ENCODE measurements around the gene RAET1L.
"Not testable (repeated sequence)": the region's sequence is repeated elsewhere in the genome, so short reads cannot be mapped to it uniquely, and the experiment has no call there.

The RAET1L gene

DNA sequence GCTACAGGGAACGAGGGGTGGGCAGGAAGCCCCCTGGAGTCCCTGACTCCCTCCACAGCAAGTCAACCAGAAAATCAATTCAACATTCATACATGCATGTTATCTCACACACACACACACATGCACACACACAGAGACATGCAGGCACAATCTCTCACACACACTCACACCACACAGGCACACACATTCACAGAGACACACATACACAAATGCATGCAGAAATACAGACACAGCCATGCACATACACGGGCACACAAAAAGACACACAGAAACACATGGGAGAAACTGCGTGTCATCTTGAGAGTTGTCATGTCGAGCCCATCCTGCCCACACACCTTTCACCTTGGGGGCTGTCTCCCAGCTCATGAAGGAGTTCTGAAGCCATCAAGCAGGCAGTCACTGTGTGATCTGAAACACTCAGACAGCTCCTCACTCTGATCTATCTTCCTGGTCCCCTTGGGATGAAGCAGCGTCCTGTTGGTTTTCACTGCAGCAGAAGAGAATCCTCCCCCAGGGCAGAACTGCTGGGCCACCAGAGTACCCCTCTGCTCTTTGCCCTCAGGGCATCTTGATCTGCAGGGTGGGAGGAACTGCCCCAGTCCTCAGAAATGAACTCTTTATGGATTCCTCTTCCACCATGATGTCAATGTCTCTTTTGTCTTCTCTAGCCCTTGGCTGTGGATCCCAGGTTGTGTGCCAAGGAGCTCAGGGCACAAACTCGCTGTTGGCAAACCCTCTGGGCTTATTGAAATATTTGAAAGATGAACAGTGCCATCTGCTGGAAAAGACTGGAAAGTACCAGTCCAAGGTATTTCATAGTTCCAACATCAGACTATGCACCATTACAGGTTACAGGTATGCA lies 8.8 kb downstream of the RAET1L start:
- peak in 1 of 2 donors; percentile 25 for DNase-seq (ENCODE audit: low read depth in 2 of 2)

DNA sequence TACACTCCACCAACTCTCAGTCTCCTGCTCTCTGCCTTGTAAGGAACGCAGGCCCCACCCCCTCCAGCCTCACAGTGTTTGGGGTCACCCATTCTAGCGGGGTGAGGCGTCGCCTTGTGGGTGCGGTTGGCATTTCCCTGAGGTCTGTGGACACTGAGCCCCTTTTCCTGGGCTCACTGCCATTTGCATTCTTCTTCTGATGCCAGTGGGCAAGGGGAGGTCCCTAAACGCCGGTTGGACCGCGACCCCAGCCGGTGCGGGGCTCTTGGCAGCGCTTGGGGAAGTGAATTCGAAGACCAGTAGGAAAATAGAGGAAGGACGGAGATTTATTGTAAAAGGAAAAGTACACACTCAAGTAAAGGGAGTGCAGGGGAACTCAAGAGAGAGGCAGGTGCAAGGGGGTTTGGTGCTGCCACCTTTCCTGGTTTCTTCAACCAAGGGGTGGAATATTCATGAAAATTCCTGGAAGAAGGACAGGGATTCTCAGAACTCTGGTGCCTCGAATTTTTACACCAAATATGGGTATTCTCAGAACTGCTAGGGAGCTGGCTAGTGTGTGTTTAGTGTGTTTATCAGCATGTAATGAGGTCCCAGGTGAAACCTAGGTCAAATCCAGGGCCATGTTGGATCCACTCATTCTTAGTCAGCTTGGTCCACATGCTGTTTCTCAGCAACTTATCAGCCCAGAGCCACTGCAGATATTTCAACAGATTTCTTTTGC lies 9.9 kb downstream of the RAET1L start:
- not testable (repeated sequence) for DNase-seq (ENCODE audit: low read depth in 2 of 2)

DNA sequence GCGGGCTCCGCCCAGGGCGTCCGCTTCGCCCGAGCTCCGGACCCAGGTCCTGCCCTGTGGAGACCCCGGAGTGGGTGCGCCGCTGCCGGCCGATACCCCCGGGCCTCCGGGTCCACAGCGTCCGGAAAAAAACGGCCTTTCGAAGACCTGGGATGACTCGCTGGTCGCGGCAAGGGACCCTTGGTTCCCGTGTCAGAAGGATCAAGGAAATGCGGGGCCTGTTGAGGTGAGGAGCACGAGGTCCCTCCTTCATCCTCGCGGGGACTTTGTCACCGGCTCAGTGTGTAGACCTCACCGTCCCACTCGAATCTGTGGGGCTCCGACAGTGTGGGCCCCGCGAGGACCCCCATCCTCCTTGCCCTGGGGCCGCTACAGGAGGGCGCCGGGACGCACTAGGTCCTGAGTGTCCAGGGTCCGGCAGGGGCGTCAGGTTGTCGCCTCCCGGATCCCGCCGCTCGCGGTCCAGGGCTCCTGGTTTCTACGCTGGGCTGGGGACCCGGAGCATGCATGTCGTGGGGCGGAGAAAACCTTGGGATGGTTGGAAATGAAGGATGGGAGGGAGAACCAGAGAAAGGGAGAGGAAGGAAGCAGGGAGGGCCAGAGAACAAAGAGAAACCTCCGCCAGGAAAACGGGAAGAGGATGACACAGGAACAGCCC lies 10.6 kb downstream of the RAET1L start:
- DNase-seq (ENCODE audit: low read depth in 2 of 2), result not testable (repeated sequence)

DNA sequence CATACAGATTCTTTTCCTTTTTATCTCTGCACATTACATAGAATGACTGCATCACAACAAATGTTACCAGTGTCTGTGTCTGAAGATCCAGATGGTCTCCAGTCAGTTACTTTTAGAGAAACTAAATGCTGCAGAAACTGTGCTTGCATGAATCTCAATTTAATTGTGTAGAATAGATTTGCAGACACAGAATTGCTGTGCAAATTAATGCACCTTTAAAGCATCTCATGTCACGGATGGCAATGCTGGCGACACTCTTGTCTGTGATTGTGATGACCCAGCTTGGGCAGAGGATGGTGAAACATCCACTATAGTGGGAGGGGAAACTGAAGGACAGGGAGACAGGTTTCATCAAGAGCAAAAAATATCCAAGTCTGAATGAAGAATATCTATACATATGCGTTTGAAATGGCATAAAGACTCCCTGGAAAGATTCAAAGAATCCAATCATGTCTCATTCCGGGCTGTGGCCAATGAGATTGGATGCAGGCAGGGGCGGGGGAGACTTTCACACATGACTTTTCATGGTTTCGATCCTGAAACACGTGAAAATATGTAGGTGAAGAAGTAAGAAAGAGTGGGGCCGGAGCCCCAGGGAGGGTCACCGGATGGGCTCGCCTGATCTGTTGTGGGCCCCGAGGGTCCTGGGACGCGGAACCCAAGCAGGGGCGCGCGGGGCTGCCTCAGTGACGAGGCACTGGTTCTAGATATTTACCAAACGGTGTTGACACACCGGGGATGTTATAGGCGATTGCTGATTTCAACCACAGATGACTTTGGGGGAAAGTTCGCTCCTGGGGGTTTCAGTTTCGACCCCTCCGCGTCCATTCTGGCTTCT lies 11.3 kb downstream of the RAET1L start:
- DNase-seq (ENCODE audit: low read depth in 2 of 2), result not testable (repeated sequence)

DNA sequence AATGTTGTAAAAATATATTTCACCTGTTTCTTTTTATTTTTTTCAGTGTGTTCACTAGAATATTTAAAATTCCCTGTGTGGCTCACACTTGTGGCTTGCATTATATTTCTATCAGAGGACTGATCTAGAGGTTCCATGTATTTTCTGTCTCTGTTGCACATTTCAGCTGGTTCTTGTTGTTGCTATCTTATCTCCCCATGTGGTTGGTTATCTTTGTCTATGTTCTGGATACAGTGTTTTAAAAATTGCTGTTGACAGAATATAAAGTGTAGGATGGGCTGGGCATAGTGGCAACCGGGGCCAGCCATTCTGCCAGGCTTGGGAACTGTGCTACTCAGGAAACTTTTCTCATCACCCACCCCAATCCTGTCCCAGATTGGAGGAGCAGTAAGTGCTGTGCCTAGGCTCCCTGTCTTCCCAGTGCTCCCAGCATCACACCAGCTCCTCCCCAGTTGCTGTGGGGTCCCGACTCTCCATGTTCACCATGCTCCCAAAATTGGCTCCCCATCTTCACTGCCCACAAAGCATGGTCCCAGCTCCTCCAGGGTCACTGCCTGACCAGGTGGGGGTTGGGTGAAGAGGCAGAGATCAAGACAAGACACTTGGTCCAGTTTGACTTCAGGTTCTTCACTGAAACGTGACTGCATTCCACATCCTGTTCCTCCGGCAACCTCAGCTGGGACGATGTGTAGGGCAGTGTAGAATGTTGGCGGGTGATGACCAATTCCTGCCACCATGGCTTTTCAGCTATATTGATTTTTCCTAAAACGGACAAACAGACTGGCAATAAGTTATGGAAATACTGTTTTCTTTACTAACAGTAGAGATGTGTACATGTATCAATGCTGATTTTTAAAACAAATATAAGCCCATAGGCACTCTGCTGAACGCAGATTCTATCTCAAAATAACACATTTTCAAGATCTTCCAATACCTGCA lies 12.2 kb downstream of the RAET1L start:
- DNase-seq (ENCODE audit: low read depth in 2 of 2), result not testable (repeated sequence)

DNA sequence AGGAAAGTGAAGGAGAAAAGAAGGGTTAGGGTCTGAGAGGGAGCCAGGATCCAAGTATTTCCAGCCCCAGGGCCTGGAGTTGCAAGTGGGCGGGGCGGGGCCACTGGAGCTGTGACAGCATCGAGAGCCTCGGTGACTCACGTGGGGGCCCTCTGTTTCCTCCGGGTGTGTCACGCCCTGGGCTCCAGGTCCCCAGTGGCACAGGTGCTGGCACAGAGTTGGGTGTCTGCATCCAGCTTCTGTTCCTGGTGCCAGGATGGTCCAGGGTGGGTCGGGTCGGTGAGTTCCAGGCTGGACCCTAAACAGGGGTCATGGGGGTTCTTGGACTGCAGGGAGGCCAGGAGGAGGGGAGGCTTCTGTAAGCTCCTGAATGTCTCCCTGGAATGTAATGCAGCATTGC lies 16.7 kb downstream of the RAET1L start:
- DNase-seq (ENCODE audit: low read depth in 2 of 2), result peak in 1 of 2 donors; percentile 47

DNA sequence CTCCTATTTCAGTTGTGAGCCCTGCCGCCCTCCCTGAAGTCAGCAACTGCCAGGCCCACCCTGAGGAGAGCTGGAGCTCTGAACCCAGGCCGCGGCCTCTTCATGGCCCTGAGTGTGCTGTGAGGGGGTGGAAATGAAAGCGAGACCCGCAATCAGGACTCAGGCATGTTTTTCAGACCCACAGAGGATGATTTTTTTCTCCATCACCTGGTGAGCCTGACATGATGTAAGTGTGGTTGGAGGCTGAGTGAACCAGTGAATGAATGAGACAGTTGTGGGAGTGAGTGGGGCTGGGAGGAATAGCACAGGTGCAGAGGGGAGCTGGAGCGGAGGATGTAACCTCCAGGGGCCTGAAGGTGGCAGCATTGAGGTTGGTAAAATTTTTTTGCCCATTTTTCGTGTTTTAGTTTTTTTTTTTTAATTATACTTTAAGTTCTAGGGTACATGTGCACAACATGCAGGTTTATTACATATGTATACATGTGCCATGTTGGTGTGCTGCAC lies 18.3 kb downstream of the RAET1L start:
- DNase-seq (ENCODE audit: low read depth in 2 of 2), result peak; percentile 41 to 52

DNA sequence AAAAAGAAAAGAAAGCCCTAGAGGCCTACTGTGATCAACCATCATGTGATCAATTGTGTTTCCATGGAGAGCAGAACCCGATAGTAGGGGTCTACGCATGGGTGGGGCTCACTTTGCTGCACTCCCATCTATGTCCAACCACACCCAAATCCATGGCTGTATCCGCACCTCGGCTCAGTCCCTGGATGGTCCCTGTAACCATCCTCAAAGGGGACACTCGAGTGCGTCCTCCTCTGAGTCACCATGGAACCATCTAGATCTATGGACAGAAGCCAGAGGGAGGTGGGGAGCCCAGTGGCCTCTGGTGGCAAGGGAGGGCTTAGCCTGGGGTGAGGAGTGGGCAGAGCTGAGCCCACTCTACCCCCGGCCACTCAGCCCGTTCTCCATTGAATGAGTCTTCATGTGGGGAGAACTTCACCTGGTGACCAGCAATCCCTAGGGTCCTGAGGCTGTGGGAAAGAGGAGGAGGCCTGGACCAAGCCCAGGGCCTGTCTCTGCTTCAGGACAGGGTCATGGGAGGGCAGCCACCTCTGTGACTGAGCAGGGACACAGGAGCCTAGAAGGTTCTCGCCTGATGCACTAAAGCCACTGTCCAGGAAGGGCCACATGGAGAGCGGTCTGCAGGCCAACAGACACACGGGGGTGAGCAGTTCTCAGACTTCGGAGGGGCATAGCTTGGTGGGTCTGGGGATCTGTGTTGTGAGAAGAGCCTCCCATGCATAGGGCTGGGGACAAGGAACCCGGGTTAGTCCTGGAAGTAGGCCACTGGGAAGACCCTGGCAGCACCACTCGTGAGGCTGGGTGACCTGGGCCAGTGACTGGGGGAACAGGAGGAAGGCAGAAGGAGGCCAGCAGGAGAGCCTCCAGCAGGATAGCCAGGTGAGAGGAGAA lies 19.3 kb downstream of the RAET1L start:
- no peak for DNase-seq (ENCODE audit: low read depth in 2 of 2)

DNA sequence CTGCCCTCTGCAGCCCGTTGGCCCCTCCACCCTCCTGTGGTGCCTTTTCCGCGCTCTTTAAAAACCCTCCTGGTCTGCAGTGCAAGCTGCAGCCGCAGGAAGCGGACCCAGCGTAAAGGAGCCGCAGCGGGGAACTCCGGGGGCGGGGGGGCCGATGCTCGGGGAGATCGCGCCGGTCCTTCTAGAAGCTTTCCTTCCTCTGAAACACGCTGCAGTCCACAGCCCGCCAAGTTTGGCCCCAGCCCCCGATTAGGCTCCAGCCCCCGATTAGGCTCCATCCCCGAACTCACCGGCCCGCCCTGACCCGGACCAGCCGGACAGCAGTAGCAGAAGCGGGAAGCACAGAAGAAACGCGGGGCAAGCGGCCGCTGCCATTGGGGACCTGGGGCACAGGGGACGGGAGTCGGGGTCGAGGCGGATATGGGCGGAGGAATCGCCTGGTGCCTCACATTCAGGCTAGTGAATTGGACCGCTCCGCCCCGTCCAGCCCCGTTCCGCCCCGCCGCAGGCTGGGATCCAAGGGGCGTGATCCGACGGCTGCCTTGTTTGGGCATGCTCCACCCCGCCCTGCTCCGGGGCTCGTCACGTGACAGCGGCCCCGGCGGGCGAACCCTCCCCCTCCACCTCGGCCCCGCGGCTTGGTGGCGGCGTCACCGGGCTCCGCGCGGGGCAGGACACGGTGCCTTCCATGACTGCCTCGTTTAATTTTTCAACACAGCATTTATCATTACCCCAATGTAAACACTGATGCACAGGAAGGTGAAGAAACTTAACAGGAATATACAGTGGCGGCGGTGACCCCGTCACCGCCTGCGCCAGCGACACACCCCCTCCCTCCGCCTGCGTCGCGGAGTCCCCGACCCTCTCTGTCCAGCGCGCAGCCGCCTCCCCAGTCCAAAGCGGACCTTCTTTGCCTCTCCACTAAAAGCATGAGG lies 20.3 kb downstream of the RAET1L start:
- peak; percentile 68 to 85 for DNase-seq (ENCODE audit: low read depth in 2 of 2)

DNA sequence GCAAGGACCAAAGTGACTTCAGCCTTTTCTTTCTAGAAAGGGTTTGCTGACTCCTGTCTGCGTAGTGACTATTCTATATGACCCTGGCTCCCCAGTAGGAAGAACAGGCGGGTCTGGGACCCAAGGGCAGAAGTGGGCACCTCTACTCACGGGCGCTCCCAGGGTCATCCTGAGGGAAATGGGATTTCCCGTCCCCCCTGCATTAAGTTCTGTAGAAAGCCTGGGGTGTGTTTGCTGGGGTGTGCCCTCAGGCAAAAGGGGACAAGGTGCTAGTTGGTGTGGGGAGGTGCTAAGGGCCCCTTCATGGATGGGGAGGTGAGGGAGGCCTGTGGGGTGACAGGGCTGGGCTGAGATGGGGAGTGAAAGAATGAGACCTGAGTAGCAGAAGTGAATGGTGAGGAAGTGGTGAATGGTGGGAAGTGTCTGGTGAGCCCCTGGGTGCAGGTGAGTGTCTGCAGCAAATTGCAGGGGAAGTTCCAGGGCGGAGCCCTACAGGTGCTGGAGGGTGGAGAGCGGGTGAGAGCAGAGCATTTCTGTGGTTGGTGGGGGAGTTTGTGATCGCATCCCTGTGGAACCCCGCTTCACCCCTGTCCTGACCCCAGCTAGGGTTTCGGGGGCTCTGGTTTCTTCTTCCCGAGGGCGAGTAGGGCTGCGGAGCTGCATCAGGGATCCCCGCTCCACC lies 21.1 kb downstream of the RAET1L start:
- no peak for DNase-seq (ENCODE audit: low read depth in 2 of 2)

DNA sequence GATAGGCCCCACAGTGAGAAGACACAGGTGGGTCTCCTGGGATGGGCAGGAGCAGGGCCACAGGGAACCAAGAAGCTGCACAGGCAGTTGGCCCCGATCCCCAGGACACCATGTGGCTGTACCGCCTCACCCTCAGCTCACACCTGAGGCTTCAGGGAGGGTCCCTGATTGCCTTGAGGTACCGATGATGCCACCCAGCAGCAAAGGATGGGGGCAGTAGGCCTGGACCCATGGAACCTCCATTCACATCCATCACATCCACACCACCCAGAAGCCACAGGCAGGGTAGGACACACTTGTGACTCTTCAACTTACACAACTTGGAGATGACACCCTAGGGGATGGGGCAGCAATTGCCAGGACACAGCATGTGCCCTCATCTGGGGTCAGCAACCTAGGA lies 21.7 kb downstream of the RAET1L start:
- not testable (repeated sequence) for DNase-seq (ENCODE audit: low read depth in 2 of 2)

DNA sequence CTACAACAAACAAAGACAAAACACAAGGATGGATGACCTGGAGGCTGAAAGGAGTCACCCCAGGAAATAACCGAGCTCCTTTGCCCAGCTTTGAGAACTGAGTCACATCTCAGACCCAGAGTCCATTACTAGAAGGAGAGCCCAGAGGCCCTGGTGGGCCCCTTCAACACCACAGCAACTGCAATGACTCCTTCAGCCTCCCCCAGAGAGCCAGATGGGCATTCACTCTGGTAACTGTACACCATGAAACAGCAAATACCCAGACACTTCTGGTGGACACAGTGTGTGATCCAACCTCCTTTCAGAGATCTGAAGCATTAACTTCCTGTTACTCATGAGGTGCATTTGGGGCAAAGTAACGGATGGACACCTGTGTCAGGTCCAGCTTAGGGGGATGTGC lies 22.6 kb downstream of the RAET1L start:
- DNase-seq (ENCODE audit: low read depth in 2 of 2), result no peak

DNA sequence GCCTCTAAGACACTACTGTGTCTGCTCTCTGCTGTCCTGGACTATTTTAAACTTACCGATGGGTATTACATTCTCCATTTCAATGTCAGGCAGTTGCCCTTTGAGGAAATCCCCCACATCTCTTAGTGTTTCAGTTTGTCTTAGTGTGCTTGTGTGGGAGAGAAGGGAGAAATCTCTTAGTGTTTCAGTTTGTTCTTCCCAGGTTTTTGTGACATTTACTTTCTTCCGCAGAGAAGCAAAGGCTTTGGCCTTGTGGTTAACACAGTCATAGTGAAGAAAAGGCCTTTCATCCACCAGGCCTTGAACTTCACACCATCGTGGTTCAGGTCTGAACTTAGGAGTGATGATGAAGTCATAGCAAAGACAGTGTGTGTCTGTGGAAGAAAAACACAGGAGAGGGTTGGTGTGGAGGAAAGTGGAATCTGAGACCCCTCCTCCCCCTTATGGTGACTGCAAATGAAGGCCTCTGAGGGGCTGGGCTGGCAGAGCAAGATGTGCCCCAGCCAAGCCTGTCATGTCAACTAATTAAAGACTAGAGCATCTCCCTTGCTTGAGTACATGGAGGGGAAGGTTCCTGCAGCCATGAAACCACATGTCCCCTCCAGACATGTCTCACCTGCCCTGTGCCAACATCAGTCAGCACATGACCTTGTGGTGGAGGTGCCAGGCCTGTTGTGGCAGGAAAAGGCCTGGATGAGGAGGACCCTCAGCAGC lies 23.9 kb downstream of the RAET1L start:
- no peak for DNase-seq (ENCODE audit: low read depth in 2 of 2)

DNA sequence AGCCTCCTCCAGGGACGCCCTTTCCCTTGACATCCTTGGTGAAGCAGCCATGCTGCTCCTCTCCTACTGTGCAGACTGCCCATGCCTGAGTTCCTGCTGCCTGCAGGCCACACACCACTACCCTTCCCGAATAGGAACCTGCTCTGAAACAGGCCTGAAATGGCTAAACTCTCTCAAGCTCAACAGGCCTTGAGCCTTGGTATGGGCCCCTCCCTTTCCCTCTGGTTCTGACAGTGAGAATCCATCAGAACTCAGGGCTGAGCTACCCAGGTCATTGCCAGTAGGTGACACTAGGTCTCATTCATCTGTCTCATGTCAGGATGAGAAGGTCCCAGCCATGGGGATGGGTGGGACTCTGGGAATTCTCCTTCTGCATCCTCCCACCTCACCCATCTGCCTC lies 25.7 kb downstream of the RAET1L start:
- no peak for DNase-seq (ENCODE audit: low read depth in 2 of 2)

DNA sequence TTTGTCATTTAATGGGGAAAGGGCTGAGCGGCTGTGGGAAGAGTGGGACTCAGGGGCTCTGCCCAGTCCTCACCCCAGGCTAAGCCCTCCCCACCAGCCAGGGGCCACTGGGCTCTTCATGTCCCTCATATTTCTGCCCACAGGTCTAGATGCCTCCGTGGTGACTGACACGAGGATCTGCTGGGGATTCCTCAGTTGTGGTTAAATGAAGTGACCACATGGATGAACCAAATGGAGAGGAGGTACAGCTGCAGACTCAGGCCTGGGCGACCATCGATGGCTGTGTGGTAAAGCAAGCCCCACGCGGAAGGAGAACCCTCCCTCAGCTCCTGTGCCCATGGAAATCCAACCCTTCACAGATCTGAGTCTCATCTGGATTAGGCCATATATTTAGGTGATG lies 29.4 kb downstream of the RAET1L start:
- DNase-seq (ENCODE audit: low read depth in 2 of 2), result no peak

DNA sequence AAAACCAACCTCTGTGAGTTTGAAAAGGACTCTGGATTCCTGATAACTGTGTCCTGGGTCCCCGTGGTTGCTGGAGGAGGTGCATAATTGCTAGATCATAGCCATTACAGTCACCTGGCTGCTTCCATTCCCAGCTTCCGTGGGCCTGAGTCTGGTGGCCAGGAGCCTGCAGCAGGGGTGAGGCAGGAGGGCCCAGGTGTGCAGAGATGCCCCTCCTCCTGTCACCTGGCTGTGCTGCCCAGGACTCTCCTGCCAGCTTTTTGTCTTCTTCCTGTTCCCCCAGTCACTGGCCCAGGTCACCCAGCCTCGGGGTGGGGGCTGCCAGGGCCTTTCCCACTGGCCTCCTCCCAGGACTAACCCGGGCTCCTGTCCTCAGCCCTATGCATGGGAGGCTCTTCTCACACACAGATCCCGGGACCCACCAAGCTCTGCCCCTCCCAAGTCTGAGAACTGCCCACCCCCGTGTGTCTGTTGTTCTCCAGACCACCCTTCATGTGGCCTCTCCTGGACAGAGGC lies 30.0 kb downstream of the RAET1L start:
- DNase-seq (ENCODE audit: low read depth in 2 of 2), result no peak

DNA sequence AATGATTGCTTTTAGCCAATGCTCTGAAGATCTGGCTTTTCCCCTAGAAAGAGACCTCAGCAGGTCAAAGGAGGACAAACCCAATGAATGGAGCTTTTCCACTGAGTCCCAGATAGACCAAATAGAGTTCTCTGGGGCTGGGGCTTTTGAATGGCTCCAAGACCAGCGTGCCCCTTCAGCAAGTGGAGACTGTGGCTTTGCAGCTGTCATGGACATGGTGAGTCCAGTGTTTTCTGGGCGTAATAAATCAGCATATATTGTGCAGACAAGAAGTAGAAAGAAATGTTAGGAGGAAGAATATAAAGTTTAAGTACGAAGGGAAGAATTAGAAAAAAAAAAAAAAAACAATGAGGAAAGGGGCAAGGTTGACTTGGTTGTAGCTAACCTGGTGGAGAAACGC lies 33.5 kb downstream of the RAET1L start:
- no peak for DNase-seq (ENCODE audit: low read depth in 2 of 2)
